ENCODE results near the gene TLE3.

Gene TLE3

DNA sequence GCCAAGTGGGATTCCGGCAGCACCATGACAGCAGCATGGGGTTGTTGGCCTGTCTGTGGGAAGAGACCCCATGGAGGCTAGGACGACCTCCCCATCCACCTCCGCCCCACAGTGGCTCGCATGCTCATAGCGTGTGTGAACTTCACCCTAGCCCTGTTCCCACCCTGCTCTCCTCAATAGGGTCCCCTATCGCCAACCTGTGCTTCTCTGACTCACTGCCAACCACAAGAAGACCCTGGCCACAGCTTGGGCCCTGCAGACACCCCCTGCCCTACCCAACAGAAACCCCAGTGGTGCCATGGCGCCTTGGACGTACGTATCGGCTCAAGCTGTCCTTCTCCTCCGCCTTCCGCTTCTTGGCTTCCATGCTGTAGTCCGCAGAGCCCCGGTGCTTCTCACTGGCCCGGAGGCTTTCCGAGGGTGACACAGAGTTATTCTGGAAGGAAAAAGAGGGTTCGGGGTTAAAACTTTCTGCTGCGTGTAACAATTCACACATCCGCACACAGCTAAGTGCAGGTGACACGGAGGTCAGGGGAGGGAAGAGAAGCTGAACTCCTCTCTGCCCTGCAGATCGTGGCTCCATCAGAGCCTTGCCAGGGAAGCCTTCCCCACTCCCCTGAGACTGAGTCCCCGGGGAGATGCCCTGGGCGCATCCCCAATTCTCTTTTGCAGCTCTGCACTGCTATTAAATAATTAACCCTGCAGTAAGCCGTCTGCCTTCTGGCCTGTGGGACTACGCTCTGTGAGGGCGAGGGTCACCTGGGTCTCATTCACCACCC lies 37.3 kb downstream of the TLE3 start:
- DNase-seq (ENCODE audit: low read depth in 2 of 2), result no peak
- TF ChIP-seq, protein P1, sequence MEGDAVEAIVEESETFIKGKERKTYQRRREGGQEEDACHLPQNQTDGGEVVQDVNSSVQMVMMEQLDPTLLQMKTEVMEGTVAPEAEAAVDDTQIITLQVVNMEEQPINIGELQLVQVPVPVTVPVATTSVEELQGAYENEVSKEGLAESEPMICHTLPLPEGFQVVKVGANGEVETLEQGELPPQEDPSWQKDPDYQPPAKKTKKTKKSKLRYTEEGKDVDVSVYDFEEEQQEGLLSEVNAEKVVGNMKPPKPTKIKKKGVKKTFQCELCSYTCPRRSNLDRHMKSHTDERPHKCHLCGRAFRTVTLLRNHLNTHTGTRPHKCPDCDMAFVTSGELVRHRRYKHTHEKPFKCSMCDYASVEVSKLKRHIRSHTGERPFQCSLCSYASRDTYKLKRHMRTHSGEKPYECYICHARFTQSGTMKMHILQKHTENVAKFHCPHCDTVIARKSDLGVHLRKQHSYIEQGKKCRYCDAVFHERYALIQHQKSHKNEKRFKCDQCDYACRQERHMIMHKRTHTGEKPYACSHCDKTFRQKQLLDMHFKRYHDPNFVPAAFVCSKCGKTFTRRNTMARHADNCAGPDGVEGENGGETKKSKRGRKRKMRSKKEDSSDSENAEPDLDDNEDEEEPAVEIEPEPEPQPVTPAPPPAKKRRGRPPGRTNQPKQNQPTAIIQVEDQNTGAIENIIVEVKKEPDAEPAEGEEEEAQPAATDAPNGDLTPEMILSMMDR (IDR thresholded peaks at IDR 0.05; ENCODE audit: low read depth, low read length), result no peak
- H3K4me3 ChIP-seq (replicated peaks in 1 of 2; ENCODE audit: low read depth in 2 of 2, low read length in 2 of 2), result no peak overlapping the region

DNA sequence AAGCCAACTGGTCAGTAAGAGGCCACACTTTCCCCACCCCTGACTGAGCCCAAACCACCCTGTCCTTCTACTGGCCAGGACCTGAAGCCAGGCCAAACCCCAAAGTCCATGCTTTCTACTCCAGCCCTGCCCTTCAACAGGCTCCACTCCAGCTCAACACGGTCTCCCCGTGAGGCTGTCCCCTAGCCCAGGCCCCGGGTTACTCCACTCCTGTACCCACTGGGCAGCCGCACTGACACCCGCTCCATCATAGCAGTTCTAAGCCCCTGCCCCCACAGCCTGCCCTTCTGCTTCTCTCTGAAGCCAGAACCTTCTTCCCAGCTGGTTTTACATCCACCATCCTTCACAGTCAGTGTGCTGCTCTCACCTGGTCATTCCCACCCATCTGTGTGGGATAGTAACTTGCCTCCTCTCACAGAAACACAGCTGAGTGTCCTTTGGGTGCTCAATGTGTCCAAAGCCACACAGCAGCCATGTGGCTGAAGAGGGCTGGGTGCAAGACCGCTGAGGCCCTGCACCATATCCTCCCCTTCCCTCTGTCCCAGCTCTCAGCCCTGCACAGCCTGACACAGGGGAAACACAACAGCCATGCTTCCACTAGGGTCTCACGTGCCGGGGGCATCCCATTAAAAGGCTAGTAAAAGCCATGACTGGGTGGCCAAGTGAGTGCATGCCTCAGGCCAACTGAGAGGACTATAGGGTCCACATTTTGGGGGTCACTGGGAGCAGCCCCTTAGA lies 38.1 kb downstream of the TLE3 start:
- H3K4me3 ChIP-seq (replicated peaks in 1 of 2; ENCODE audit: low read depth in 2 of 2, low read length in 2 of 2), result no peak overlapping the region
- TF ChIP-seq, protein P1 (IDR thresholded peaks at IDR 0.05; ENCODE audit: low read depth, low read length), result no peak
- DNase-seq (ENCODE audit: low read depth in 2 of 2), result no peak

DNA sequence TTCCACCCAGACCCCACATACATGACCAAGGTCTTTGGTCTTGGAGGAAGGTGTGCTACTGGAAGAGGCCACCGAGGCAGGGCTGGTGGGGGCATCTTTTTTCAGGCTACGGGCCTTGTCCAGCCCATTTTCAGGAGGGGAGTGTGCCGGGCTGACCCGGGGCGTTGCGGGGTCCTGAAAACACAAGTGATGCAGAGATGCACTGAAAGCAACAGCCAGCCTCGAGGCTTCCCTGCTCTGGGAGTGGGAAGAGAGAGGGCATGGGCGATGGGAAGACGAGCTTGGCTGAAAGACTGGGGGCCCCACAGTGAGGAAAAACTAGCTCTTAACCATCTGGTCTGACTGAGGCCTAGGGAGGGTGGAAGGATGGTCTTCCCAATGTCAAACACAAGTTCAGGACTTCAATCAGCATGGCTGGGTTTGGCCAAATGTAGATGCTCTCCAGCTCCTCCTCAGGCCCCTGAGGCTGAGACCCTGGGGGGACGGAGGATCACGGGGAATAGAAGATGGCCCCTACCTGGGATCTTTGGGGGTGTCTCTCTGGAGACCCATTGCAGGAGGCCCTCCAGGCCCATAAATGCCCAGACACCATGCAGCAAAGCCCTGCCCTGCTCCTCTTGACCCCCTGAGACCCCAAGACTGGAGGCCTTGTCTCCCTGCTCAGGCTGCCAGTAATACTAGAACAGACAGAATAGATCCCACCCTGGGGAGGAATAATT lies 38.9 kb downstream of the TLE3 start:
- TF ChIP-seq, protein P1 (IDR thresholded peaks at IDR 0.05; ENCODE audit: low read depth, low read length), result no peak
- no peak for DNase-seq (ENCODE audit: low read depth in 2 of 2)
- H3K4me3 ChIP-seq (replicated peaks in 1 of 2; ENCODE audit: low read depth in 2 of 2, low read length in 2 of 2), result no peak overlapping the region

DNA sequence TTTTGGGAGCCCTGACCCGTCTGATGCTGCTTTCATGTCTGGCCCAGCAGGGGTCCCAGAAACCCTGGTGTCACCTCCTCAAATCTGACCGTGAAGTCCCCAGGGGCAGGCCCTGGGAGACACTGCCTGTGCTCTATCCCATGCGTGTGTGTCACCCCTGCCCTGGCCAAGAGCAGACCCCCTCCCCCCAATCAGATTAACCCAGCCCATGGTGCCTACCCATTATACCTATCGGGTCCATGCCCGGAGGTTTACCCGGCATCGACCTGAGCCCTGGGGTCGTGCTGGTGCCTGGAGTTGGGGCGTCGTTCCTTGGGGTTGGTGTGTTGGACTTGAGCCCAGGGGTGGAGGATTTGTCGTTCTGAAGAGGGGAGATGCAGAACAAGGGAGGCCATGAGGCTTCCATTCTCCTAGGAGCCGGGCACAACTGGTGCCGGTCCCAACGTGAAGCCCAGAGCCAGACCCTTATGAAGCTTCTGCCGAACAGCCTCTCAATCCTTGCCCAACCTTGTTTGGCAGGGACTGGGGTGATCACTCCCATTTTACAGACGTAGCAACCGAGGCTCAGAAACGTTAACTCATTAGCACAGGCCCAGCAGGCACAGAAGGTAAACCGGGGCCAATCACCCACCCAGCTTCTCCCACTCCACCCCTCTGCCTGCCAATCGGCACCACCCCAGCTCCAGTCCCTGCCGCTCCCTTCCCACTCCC lies 39.6 kb downstream of the TLE3 start:
- no peak overlapping the region for H3K4me3 ChIP-seq (replicated peaks in 1 of 2; ENCODE audit: low read depth in 2 of 2, low read length in 2 of 2)
- no peak for DNase-seq (ENCODE audit: low read depth in 2 of 2)
- TF ChIP-seq, protein P1 (IDR thresholded peaks at IDR 0.05; ENCODE audit: low read depth, low read length), result no peak

DNA sequence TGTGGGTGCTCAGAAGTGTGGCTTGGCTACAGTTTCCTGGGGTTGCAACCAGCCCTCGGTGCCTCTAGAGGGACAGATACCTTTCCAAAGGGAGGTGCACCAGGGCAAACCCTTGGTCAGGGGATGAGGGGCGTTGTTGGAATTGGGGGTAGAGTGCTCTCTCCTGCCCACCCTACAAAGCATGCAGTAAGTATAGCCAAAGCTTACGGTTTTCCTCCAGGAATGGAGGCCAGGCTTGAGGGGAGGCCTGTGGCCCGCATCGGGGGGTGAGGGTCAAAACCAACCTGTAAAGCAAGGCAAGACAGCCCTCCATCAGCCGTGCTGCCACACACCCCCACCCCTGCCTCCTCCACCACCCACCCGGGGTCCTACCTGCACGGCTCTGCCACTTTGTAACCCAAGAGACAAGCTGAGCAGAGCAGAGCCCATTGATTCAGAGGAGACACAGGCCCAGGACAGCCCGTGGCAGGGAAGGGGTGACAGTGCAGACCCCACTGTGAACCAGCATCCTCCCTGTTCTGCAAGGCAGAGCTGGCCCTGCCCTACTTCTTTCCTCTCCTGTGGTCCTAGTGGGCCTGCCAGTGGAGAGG lies 41.5 kb downstream of the TLE3 start:
- TF ChIP-seq, protein P1 (IDR thresholded peaks at IDR 0.05; ENCODE audit: low read depth, low read length), result no peak
- H3K4me3 ChIP-seq (replicated peaks in 1 of 2; ENCODE audit: low read depth in 2 of 2, low read length in 2 of 2), result no peak overlapping the region
- no peak for DNase-seq (ENCODE audit: low read depth in 2 of 2)

DNA sequence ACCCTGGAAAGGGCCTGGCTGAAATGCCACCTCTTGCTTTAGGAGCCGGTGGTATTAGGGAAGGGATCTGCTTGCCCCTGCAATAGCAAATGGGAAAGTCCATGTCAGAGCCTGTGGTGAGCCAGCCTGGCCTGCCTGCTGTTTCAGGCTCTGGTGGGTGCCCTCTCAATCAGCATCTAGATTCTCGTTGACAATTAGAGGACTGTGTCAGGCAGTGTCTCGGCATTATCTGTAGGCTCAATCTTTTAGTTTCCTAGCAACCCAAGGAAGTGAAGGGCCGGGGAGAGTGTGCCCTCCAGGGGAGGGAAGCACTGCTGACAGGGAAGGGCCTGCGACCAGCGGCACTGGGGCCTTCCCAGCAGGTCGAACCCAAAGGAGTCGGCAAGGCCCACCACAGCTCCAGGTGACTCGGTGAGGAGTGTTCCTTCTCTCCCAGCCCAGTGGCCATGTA lies 42.1 kb downstream of the TLE3 start:
- TF ChIP-seq, protein P1 (IDR thresholded peaks at IDR 0.05; ENCODE audit: low read depth, low read length), result no peak
- no peak for DNase-seq (ENCODE audit: low read depth in 2 of 2)
- H3K4me3 ChIP-seq (replicated peaks in 1 of 2; ENCODE audit: low read depth in 2 of 2, low read length in 2 of 2), result no peak overlapping the region

Data from cardiac fibroblast (primary cell).